ENCODE measurements around the gene ASTN1.
A peak's percentile ranks its signal among the peaks of the same experiment; 100 is the strongest.

ASTN1 gene

GRCh38 chr1:177164380-177165068 is at the start of gene ASTN1:
Gene ASTN1 (minus strand): TSS chr1:177164712. CDS start chr1:177164676, 36 bp downstream.
- intact Hi-C loops (cut with micrococcal nuclease) = no loop called here
- no peaks in the 10 kb centered on the region for H3K36me3 Mint-ChIP-seq (ENCODE audit: low read depth)
- H3K27me3 Mint-ChIP-seq = peaks cover 27% of the 10 kb centered on the region
- H3K9me3 Mint-ChIP-seq = no peaks in the 10 kb centered on the region
- H3K27ac Mint-ChIP-seq = no peak within 1 kb of the TSS
- H3K4me3 Mint-ChIP-seq = no peak within 1 kb of the TSS
- H3K4me1 Mint-ChIP-seq (ENCODE audit: low read depth) = no peaks in the 10 kb centered on the region

DNA sequence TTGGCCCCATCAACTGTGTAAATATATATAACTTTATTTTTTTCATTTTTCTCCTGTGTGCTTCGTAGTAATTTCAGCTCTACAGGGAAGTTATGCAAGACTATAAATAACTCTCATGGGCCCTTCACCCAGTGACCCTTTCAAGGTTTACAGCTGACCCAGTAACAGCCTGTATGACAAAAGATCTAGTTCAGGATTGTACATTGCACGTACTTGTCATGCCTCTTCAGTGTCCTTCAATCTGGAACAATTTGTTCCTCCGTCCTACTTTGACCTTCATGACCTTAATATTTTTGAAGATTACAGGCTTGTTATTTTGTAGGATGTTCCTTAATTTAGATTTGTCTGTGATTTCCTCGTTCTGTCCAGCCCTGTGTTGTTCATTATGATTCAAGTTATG is 46.7 kb upstream of the ASTN1 start:
- no peaks in the 10 kb centered on the region for H3K27me3 Mint-ChIP-seq
- no peaks in the 10 kb centered on the region for H3K4me1 Mint-ChIP-seq (ENCODE audit: low read depth)
- H3K36me3 Mint-ChIP-seq (ENCODE audit: low read depth) = no peaks in the 10 kb centered on the region
- no peak overlapping the region for H3K4me3 Mint-ChIP-seq
- intact Hi-C loops (cut with micrococcal nuclease) = no loop called here
- H3K9me3 Mint-ChIP-seq = peaks cover 5% of the 10 kb centered on the region
- H3K27ac Mint-ChIP-seq = no peak overlapping the region

- intact Hi-C loops (cut with micrococcal nuclease) = no loop called here
- H3K27me3 Mint-ChIP-seq = no peaks in the 10 kb centered on the region
- no peaks in the 10 kb centered on the region for H3K9me3 Mint-ChIP-seq
- no peak overlapping the region for H3K4me3 Mint-ChIP-seq
- H3K4me1 Mint-ChIP-seq (ENCODE audit: low read depth) = no peaks in the 10 kb centered on the region
- no peaks in the 10 kb centered on the region for H3K36me3 Mint-ChIP-seq (ENCODE audit: low read depth)
- H3K27ac Mint-ChIP-seq = no peak overlapping the region
Measured at GRCh38 chr1:177210071-177210470, 45.6 kb upstream of the ASTN1 start.

DNA sequence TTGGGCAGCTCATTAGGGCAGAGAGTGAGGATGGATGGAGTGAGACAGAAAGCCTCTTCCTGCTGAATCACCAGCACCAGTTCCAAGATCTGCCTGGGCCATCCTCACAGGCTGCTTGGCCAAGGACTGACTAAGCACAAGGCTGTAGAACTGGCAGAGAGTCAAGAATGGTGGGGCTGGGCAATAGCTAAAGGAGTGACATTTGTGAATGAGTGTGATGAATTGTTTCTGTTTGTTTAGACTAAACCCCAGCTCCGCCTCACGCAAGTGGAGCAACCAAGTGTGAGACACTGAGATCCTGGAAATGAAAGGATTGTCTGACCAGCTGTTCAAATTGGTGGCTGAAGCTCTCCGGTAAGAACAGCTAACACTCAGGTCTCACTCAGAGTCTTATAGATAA is 44.8 kb upstream of the ASTN1 start:
- Mint-ChIP-seq H3K27ac (no peak overlapping the region), H3K27me3 (no peaks in the 10 kb centered on the region), H3K36me3 (ENCODE audit: low read depth) (no peaks in the 10 kb centered on the region), H3K4me3 (no peak overlapping the region), H3K4me1 (ENCODE audit: low read depth) (no peaks in the 10 kb centered on the region), H3K9me3 (peaks cover 1% of the 10 kb centered on the region)
- intact Hi-C loops (cut with micrococcal nuclease) = no loop called here

DNA sequence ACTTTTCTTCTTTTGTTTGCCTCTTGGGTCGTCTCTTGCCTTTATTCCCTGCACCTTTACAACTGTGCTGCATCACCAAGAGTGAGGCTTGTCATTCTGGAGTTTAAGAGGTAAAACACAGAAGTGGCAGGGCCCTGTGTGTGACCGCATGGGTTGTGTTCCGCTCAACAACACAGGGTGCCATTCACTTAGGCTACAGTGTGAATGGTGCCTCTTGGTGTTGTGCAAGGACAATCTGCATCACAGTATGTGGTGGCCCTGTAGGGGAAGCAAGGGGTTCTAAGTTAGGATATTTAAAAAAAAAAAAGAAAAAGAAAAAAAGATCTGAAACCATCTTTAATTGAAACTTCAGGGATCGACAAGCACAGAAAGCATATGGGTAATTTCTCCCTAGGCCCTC is 44.4 kb upstream of the ASTN1 start:
- intact Hi-C loops (cut with micrococcal nuclease) = no loop called here
- Mint-ChIP-seq H3K36me3 (ENCODE audit: low read depth) (no peaks in the 10 kb centered on the region), H3K9me3 (peaks cover 6% of the 10 kb centered on the region), H3K4me1 (ENCODE audit: low read depth) (no peaks in the 10 kb centered on the region), H3K4me3 (no peak overlapping the region), H3K27ac (no peak overlapping the region), H3K27me3 (no peaks in the 10 kb centered on the region)

- Mint-ChIP-seq H3K4me3 (no peak overlapping the region), H3K4me1 (ENCODE audit: low read depth) (no peaks in the 10 kb centered on the region), H3K27me3 (no peaks in the 10 kb centered on the region), H3K27ac (no peak overlapping the region), H3K36me3 (ENCODE audit: low read depth) (no peaks in the 10 kb centered on the region), H3K9me3 (peaks cover 12% of the 10 kb centered on the region)
- intact Hi-C loops (cut with micrococcal nuclease) = no loop called here
Measured at GRCh38 chr1:177206831-177207355, 42.4 kb upstream of the ASTN1 start.

- H3K36me3 Mint-ChIP-seq (ENCODE audit: low read depth) = no peaks in the 10 kb centered on the region
- no peaks in the 10 kb centered on the region for H3K4me1 Mint-ChIP-seq (ENCODE audit: low read depth)
- no peaks in the 10 kb centered on the region for H3K27me3 Mint-ChIP-seq
- intact Hi-C loops (cut with micrococcal nuclease) = no loop called here
- peaks cover 12% of the 10 kb centered on the region for H3K9me3 Mint-ChIP-seq
- H3K4me3 Mint-ChIP-seq = no peak overlapping the region
- H3K27ac Mint-ChIP-seq = no peak overlapping the region
Measured at GRCh38 chr1:177200290-177200689, 35.8 kb upstream of the ASTN1 start.

DNA sequence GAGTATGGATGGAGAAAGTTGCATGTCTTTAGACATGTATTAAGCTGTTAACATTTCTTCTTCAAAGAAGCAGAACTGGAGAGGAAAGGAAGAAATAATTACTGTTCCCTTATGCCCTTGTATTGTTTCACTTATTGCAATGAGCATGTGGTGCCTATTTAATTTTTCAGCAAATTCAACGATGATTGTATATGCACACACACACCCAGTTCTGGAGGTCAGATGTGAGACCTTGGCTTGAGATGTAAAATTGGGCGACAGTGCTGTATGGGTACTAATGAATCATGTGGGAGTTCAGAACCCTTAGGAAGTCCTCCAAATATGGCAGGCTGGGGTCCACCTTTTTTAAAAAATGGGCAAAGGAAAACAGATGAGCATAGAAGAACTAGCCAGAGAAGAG is 33.7 kb upstream of the ASTN1 start:
- Mint-ChIP-seq H3K36me3 (ENCODE audit: low read depth) (no peaks in the 10 kb centered on the region), H3K27me3 (no peaks in the 10 kb centered on the region), H3K27ac (no peak overlapping the region), H3K4me3 (no peak overlapping the region), H3K4me1 (ENCODE audit: low read depth) (no peaks in the 10 kb centered on the region), H3K9me3 (no peaks in the 10 kb centered on the region)
- intact Hi-C loops (cut with micrococcal nuclease) = no loop called here

DNA sequence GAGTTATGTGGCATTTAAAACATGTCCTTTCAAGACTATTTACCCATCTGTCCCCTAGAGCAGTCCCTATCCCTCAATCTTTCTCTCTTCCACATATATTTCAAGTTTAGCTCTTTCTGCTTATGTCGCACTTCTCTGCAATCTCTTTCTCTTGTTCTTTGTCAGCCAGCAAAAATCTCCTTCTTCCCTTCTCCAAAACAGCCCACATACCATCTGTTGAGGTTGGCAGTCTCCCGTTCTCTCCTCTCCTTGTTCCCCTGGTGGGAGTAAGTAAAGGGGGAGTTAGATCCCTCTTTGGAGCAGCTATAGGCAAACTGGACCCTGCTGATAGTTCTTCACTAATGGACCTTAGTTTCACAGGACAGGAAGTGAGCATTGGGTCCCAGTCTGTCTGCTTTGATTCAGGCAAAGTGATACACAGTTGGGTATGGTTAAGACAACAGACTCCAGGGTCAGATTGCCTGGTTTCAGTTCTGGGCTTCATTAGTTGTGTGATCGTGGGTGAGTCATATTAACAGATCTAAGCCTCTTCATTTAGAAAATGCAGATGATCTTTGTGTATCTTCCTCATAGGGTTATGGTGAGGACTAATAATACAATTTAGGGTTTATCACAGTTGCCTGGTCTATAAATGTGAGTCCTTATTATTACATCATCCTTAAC is 25.9 kb upstream of the ASTN1 start:
- no peak overlapping the region for H3K4me3 Mint-ChIP-seq
- H3K36me3 Mint-ChIP-seq (ENCODE audit: low read depth) = no peaks in the 10 kb centered on the region
- no peaks in the 10 kb centered on the region for H3K27me3 Mint-ChIP-seq
- H3K9me3 Mint-ChIP-seq = no peaks in the 10 kb centered on the region
- no peaks in the 10 kb centered on the region for H3K4me1 Mint-ChIP-seq (ENCODE audit: low read depth)
- intact Hi-C loops (cut with micrococcal nuclease) = no loop called here
- H3K27ac Mint-ChIP-seq = no peak overlapping the region

- no peaks in the 10 kb centered on the region for H3K9me3 Mint-ChIP-seq
- intact Hi-C loops (cut with micrococcal nuclease) = no loop called here
- peaks cover 11% of the 10 kb centered on the region for H3K27me3 Mint-ChIP-seq
- no peaks in the 10 kb centered on the region for H3K36me3 Mint-ChIP-seq (ENCODE audit: low read depth)
- H3K4me1 Mint-ChIP-seq (ENCODE audit: low read depth) = peaks cover 7% of the 10 kb centered on the region
- H3K27ac Mint-ChIP-seq = no peak overlapping the region
- H3K4me3 Mint-ChIP-seq = no peak overlapping the region
Measured at GRCh38 chr1:177186639-177187038, 22.1 kb upstream of the ASTN1 start.

GRCh38 chr1:177185209-177185608 is 20.7 kb upstream of the ASTN1 start:
- Mint-ChIP-seq H3K27me3 (peaks cover 21% of the 10 kb centered on the region), H3K4me3 (no peak overlapping the region), H3K27ac (no peak overlapping the region), H3K4me1 (ENCODE audit: low read depth) (peaks cover 12% of the 10 kb centered on the region), H3K36me3 (ENCODE audit: low read depth) (no peaks in the 10 kb centered on the region), H3K9me3 (no peaks in the 10 kb centered on the region)
- intact Hi-C loops (cut with micrococcal nuclease) = no loop called here

GRCh38 chr1:177183836-177184235 is 19.3 kb upstream of the ASTN1 start:
- Mint-ChIP-seq H3K4me1 (ENCODE audit: low read depth) (peaks cover 12% of the 10 kb centered on the region), H3K27me3 (peaks cover 25% of the 10 kb centered on the region)

DNA sequence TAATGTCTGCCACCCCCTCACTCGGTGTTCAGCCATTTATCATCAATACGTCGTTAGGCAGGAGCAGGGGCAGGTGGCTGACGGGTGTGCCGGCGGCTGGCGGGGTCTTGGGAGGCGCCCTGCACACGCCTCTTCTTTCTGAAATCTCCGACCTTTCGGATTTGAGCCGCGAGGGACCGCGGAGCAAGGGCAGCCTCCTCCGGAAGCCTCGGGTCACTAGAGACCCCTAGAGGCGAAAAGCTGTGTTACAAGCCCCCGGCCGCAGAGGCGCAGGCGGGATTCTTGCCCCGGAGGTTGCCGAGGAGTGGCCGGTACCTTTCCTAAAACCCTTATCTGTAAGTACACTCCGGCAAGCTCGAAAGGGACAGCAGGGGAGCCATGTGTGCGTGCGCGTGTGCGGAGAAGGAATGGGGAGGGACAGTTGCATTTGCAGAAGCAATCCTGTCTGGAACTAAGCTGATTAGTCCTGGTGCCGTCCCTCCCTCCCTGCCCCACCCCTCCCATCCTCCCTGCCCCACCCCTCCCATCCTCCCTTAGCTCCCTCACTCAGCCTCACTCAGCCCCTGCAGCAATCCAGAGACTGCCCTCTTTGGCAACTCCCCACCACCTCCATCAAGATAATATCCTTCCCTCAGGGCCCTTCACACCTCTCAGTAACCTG is 17.2 kb upstream of the ASTN1 start:
- H3K36me3 Mint-ChIP-seq (ENCODE audit: low read depth) = no peaks in the 10 kb centered on the region
- no peaks in the 10 kb centered on the region for H3K9me3 Mint-ChIP-seq
- intact Hi-C loops (cut with micrococcal nuclease) = no loop called here
- H3K27me3 Mint-ChIP-seq = peaks cover 27% of the 10 kb centered on the region
- no peak overlapping the region for H3K27ac Mint-ChIP-seq
- peak overlapping the region; percentile 35 for H3K4me3 Mint-ChIP-seq
- H3K4me1 Mint-ChIP-seq (ENCODE audit: low read depth) = peaks cover 12% of the 10 kb centered on the region

More at GRCh38 chr1:177183836-177184235, 19.3 kb upstream of the ASTN1 start:
- H3K4me3 Mint-ChIP-seq = no peak overlapping the region
- H3K36me3 Mint-ChIP-seq (ENCODE audit: low read depth) = no peaks in the 10 kb centered on the region
- no peak overlapping the region for H3K27ac Mint-ChIP-seq
- H3K9me3 Mint-ChIP-seq = no peaks in the 10 kb centered on the region
- intact Hi-C loops (cut with micrococcal nuclease) = no loop called here

GRCh38 chr1:177181280-177181630 is 16.7 kb upstream of the ASTN1 start:
- Mint-ChIP-seq H3K4me3 (peak overlapping the region; percentile 35), H3K27me3 (peaks cover 27% of the 10 kb centered on the region), H3K36me3 (ENCODE audit: low read depth) (no peaks in the 10 kb centered on the region), H3K4me1 (ENCODE audit: low read depth) (peaks cover 12% of the 10 kb centered on the region), H3K27ac (no peak overlapping the region), H3K9me3 (no peaks in the 10 kb centered on the region)
- intact Hi-C loops (cut with micrococcal nuclease) = no loop called here
